Measurements from ENCODE around the gene PHF2.

The PHF2 gene

GRCh38 chr9:93713716-93714115, 137.3 kb downstream of the PHF2 start:
- ATAC-seq, result no peak

- ATAC-seq, result no peak
Observed at GRCh38 chr9:93721417-93721965, 145.1 kb downstream of the PHF2 start.

- no peak for ATAC-seq
Observed at GRCh38 chr9:93724852-93725251, 148.5 kb downstream of the PHF2 start.

GRCh38 chr9:93725382-93725781, 149.0 kb downstream of the PHF2 start:
- ATAC-seq, result no peak

GRCh38 chr9:93726147-93726546, 149.8 kb downstream of the PHF2 start:
- no peak for ATAC-seq

Measured in activated CD4-positive, CD25-positive, alpha-beta regulatory T cell treated with anti-CD3 and anti-CD28 coated beads, Interleukin-2, amount 50 U/mL, for 24 hours (primary cell).